Measurements from ENCODE around the gene ZMIZ1. TPM values are rescaled to one million over a fixed set of nuclear protein-coding genes. Genes with fewer than 3 reads are reported as not detected.

ZMIZ1 gene
- total RNA-seq, 1 donor from 2014 or later: 80.4 TPM

DNA sequence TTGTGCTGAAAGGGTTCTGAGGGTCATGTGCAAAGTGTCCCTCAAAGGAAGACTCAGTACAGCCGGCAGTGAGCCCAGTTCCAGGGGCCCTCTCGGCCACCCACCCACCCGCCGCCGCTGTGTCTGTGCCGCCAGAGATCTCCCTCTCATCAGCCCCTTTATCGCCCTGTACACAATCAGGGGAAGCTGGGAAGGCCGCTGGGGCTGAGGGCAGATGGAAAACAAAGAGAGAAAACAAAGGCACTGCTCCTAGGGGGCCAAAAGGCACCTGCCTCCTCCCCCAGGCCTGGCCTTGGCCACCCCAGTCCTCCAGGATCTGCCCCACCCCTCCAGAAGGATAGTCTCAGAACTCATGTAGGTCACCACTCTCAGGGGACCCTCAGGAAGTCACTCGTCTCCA is 67.0 kb downstream of the ZMIZ1 start:
- peak overlapping the region; percentile 94 for H3K27ac Mint-ChIP-seq
- no peak for DNase-seq (ENCODE audit: low spot score)
- H3K36me3 Mint-ChIP-seq (ENCODE audit: low read depth): peaks cover 7% of the 10 kb centered on the region
- no peaks in the 10 kb centered on the region for H3K27me3 Mint-ChIP-seq (ENCODE audit: low read depth)
- peaks cover 37% of the 10 kb centered on the region for H3K4me1 Mint-ChIP-seq (ENCODE audit: low read depth)
- H3K4me3 Mint-ChIP-seq (ENCODE audit: low read depth): no peak overlapping the region
- intact Hi-C loops (cut with micrococcal nuclease): loop anchor here (1.0 to 5.0 kb wide), 3 partner anchors 68 to 161 kb away; no protein-coding TSS in a partner anchor
- H3K9me3 Mint-ChIP-seq: no peaks in the 10 kb centered on the region

DNA sequence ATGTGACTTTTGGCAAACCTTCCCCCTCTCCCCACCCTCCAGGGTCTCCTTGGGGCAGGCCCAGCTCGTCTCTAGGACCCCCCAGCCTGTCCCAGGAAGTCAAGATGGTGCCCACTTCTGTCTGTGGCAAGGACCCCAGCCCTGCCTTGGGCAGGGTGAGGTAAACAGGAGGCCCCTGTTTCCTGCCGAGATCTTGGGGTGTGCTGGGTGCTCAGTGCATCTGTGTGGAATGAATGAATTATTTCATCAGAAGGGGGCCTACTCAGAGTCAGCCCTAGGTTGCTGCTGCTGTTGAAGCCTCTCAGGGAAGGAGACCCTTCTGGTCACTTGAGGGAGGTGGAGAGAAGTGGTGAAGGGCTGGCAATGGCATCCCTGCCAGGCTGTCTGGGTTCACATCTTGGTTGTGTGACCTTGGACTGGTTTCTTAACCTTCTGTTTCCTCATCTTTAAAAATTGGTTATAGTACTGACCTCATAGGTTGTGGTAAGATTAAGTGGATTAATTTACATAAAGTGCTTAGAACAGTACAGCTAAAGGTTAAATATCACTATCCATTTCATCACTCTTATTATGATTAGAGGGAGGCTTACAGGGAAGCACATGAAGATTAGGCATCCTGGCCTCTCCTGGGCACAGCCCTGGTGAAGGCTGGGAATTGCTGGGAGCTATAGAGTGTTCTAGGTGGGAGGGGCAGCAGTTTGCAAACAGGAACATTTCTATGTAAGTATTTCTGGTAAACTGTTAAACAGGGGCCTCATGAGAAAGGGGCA is 67.7 kb downstream of the ZMIZ1 start:
- intact Hi-C loops (cut with micrococcal nuclease): loop anchor here (1.0 to 5.0 kb wide), 3 partner anchors 69 to 162 kb away; no protein-coding TSS in a partner anchor
- Mint-ChIP-seq H3K9me3 (no peaks in the 10 kb centered on the region), H3K36me3 (ENCODE audit: low read depth) (peaks cover 7% of the 10 kb centered on the region)

DNA sequence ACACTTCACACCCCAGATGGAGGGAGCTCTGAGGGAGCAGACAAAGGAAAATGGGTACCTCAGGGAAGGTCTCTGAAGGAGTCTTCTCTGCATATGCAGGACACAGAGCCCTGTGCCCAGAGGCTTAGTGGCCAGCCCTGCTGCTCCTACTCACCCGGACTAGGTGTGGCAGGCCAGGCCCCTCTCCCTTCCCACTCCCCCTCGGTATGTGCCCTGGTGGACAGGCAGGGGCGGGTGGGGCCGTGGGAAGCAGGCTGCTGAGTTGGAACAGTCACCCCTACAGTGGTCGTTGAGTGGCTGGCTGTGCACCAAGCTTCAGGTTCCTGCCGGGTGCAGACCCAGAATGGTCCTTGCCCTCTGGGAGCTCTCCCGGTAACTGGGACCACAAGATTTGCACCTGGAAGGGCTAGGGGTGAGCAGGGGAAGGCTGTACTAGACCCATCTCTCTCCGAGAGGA is 68.6 kb downstream of the ZMIZ1 start:
- DNase-seq (ENCODE audit: low spot score): no peak
- H3K9me3 Mint-ChIP-seq: no peaks in the 10 kb centered on the region
- intact Hi-C loops (cut with micrococcal nuclease): loop anchor here (2.0 to 5.0 kb wide), 2 partner anchors 110 to 163 kb away; no protein-coding TSS in a partner anchor
- peaks cover 39% of the 10 kb centered on the region for H3K4me1 Mint-ChIP-seq (ENCODE audit: low read depth)
- H3K27me3 Mint-ChIP-seq (ENCODE audit: low read depth): no peaks in the 10 kb centered on the region
- H3K4me3 Mint-ChIP-seq (ENCODE audit: low read depth): peak overlapping the region; percentile 62
- H3K27ac Mint-ChIP-seq: peak overlapping the region; percentile 91
- peaks cover 7% of the 10 kb centered on the region for H3K36me3 Mint-ChIP-seq (ENCODE audit: low read depth)

More for the DNA sequence above, 67.7 kb downstream of the ZMIZ1 start:
- Mint-ChIP-seq H3K4me3 (ENCODE audit: low read depth) (peak overlapping the region; percentile 58), H3K4me1 (ENCODE audit: low read depth) (peaks cover 37% of the 10 kb centered on the region), H3K27ac (peak overlapping the region; percentile 94), H3K27me3 (ENCODE audit: low read depth) (no peaks in the 10 kb centered on the region)
- no peak for DNase-seq (ENCODE audit: low spot score)

DNA sequence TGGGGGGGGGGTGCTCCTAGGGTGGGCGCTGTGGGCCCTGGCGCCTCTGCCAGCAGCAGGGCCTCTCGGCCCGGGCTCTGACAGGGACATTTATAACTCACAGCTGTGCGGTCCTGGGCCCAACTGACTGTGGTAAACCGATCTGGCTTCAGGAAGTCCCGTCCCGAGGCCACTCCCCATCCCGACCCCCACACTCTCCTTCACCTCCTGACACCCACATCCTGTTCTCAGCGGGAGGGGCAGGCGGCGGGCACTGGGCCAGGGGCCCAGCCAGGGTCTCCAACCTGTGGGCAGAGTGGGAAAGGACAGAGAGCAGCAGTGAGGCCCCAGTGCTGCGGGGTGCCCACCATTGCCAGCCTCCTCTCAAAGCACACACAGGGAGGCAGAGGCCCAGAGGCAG is 69.1 kb downstream of the ZMIZ1 start:
- peak; percentile 50 for DNase-seq (ENCODE audit: low spot score)
- peak overlapping the region; percentile 91 for H3K27ac Mint-ChIP-seq
- H3K36me3 Mint-ChIP-seq (ENCODE audit: low read depth): peaks cover 7% of the 10 kb centered on the region
- no peaks in the 10 kb centered on the region for H3K27me3 Mint-ChIP-seq (ENCODE audit: low read depth)
- peaks cover 39% of the 10 kb centered on the region for H3K4me1 Mint-ChIP-seq (ENCODE audit: low read depth)
- intact Hi-C loops (cut with micrococcal nuclease): loop anchor here (2.0 to 5.0 kb wide), 2 partner anchors 109 to 163 kb away; no protein-coding TSS in a partner anchor
- H3K4me3 Mint-ChIP-seq (ENCODE audit: low read depth): peak overlapping the region; percentile 62
- H3K9me3 Mint-ChIP-seq: no peaks in the 10 kb centered on the region

DNA sequence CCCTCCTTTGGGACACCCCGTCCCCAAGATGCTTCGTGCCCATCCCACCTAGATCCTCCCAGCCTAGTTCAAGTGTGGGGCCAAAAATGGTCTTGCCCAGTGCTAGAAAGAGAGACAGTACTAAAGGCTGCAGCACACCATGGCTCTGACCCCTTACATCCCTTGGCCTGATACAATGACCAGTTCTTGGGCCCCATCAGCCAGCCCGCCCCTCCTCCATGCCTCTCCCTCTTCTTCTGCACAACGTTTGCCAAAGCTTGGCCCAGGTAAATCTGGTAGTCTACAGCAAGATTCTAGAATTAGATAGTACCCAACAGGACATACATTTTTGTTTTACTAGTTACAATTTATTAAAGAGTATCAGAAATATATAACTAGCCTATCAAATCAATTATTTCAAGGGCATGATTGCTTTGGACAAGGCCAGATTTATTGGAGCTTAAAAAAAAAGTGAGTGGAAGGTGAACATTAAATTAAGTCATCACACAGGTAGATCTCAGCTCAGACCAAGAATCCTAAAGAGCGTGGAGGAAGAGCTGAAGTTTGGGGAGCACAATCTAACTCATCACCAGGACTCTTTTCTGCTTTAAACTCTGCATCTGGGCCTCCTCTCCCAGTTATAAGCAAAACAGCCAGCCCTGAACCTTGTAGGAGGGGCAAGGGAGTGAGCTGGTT is 69.8 kb downstream of the ZMIZ1 start:
- Mint-ChIP-seq H3K9me3 (no peaks in the 10 kb centered on the region), H3K27ac (peak overlapping the region; percentile 91), H3K4me1 (ENCODE audit: low read depth) (peaks cover 39% of the 10 kb centered on the region), H3K27me3 (ENCODE audit: low read depth) (no peaks in the 10 kb centered on the region), H3K4me3 (ENCODE audit: low read depth) (no peak overlapping the region), H3K36me3 (ENCODE audit: low read depth) (peaks cover 7% of the 10 kb centered on the region)
- intact Hi-C loops (cut with micrococcal nuclease): loop anchor here (5.0 kb wide), 1 partner anchor 109 kb away; no protein-coding TSS in a partner anchor
- no peak for DNase-seq (ENCODE audit: low spot score)

DNA sequence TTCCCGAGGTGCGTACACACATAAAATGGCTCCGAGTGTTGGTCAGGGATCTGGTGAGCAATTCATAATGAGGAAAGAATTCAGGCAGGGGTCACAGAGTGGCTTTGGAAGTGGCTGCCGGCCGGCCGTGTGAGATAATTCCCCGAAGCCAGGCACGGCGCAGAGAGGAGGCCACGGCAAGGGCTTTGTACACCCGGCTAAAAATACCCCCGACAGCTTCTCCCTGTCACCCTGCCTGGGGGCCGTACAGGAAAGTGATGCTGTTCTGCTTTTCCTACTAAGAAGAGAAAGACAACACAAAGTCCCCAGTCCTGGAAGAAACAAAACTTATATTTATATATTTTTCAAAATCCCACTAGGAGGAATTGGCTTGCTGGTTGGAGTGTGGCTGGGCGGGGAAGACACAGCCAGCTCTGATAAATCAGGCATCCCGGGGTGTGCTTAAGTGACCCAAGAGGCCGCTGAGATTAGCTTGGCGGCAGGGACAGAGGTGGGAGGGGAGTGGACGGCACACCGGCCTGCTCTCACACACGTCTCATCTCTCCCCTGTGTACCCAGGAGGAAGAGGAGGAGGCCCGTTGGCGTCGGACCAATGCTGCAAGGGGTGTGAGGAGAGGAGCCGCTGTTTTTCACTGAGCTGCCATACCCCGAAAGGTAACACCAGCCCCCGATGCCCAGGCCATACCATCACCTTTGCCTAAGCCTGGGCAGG is 70.5 kb downstream of the ZMIZ1 start:
- intact Hi-C loops (cut with micrococcal nuclease): loop anchor here (5.0 kb wide), 1 partner anchor 108 kb away; no protein-coding TSS in a partner anchor
- DNase-seq (ENCODE audit: low spot score): no peak
- Mint-ChIP-seq H3K4me3 (ENCODE audit: low read depth) (no peak overlapping the region), H3K9me3 (no peaks in the 10 kb centered on the region), H3K27ac (peak overlapping the region; percentile 40), H3K36me3 (ENCODE audit: low read depth) (peaks cover 7% of the 10 kb centered on the region), H3K4me1 (ENCODE audit: low read depth) (peaks cover 41% of the 10 kb centered on the region), H3K27me3 (ENCODE audit: low read depth) (no peaks in the 10 kb centered on the region)

DNA sequence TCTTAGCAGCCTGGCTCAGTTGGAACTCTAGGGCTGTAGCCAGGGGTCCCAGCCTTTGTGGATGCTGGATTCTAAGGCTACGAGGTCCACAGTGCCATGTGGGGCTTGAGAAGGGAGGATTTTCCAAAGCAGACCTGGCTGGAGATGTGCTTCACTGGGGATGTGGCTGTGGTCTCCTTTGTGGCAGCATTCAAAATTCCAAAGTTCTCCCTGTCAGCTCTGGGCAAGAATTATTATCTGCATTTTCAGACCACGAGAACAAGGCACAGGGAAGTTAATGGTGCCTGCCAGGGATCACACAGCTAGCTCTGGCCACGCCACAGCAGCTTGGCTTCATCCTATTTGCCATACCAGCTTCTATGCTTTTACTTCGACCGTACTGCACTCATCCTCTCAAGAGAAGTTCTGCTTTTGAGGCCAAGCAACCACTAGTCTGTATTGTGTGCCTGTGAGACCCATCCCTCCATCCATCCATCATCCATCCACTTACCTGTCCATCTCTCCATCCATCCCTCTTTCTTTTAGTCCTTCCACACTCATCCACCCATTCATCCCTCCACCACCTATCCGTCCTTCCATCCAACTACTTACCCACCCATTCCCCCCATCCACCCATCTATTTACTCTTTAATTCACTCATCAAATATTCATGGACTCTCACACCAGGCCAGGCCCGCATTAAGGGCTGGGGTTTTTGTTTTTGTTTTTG is 71.5 kb downstream of the ZMIZ1 start:
- intact Hi-C loops (cut with micrococcal nuclease): no loop called here
- no peak for DNase-seq (ENCODE audit: low spot score)
- no peak overlapping the region for H3K4me3 Mint-ChIP-seq (ENCODE audit: low read depth)
- H3K36me3 Mint-ChIP-seq (ENCODE audit: low read depth): peaks cover 7% of the 10 kb centered on the region
- no peak overlapping the region for H3K27ac Mint-ChIP-seq
- peaks cover 48% of the 10 kb centered on the region for H3K4me1 Mint-ChIP-seq (ENCODE audit: low read depth)
- H3K9me3 Mint-ChIP-seq: no peaks in the 10 kb centered on the region
- no peaks in the 10 kb centered on the region for H3K27me3 Mint-ChIP-seq (ENCODE audit: low read depth)

DNA sequence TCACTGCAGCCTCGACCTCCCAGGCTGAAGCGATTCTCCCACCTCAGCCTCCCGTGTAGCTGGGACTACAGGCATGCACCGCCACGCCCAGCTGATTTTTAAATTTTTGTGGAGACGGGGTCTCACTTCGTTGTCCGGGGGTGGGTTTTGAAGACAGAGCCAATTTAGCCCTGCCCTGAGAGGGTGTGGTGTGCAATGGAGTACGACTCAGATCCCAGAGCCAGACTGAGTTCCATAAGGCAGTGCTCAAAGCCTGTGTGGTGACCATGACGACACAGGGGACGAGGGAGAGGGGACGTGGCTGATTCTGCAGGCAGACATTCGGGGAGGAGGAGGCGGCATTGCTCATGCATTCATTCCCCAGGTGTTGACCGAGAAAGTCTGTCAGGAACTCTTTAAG is 72.1 kb downstream of the ZMIZ1 start:
- Mint-ChIP-seq H3K4me1 (ENCODE audit: low read depth) (peaks cover 49% of the 10 kb centered on the region), H3K9me3 (no peaks in the 10 kb centered on the region), H3K36me3 (ENCODE audit: low read depth) (peaks cover 7% of the 10 kb centered on the region), H3K27ac (no peak overlapping the region), H3K4me3 (ENCODE audit: low read depth) (no peak overlapping the region), H3K27me3 (ENCODE audit: low read depth) (no peaks in the 10 kb centered on the region)
- DNase-seq (ENCODE audit: low spot score): no peak
- intact Hi-C loops (cut with micrococcal nuclease): no loop called here

DNA sequence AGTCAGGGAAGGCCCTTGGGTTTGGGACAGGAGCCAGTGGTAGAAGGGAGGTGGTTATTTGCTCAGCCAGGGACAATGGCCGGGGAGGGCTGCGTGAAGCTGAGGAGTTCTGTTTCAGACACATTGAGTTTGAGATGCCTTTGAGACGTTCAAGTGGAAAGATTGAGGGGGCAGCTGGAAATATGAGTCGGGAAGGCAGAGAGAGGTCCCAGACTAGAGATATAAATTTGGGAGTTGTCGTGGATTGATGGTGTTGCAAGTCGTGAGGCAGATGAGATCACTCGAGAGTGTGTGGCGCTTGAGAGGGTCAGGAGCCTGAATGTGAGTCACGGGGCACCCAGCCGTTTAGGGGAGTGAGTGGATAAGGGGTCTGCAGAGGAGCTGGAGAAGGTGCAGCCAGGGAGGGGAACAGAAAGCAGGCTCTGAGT is 73.3 kb downstream of the ZMIZ1 start:
- H3K9me3 Mint-ChIP-seq: no peaks in the 10 kb centered on the region
- intact Hi-C loops (cut with micrococcal nuclease): no loop called here
- H3K36me3 Mint-ChIP-seq (ENCODE audit: low read depth): peaks cover 7% of the 10 kb centered on the region
- no peaks in the 10 kb centered on the region for H3K27me3 Mint-ChIP-seq (ENCODE audit: low read depth)
- DNase-seq (ENCODE audit: low spot score): no peak
- H3K4me1 Mint-ChIP-seq (ENCODE audit: low read depth): peaks cover 44% of the 10 kb centered on the region
- H3K4me3 Mint-ChIP-seq (ENCODE audit: low read depth): no peak overlapping the region
- H3K27ac Mint-ChIP-seq: no peak overlapping the region

DNA sequence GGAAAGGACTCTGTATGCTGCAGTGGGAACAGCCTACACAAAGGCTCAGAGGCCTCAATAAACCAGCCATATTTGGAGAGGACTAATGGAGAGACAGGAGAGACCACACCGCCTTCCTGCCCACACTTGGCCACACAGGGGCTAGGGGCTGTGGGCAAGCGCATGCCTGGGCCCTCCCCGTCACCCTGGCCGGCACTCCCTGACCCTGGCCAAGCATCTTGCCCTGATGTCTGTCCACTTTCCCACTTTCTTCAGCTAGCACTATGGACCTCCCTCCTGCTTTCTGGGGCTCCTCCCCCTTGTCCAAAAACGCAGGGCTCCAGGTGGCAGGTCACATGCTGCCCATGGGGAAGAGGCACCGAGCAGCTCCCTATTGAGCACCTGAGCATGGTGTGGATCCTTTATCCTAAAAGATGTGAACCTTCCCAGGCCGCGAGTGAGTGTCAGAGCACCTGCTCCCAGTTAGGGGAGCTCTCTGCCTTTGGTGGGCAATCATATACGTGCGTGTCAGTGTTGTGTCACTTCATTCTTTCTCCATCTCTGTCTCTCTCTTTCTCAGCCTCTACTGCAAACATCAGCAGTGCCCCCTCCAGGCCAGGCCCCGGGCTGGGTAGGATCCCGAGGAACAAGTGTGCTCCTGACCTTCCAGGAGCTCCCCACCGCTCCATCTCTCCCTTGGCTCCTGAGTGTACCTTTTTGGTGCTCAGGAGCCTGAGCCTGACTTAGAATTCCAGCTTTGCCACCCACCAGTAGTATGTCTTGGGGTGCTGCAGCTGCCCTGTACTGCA is 74.0 kb downstream of the ZMIZ1 start:
- no peak overlapping the region for H3K27ac Mint-ChIP-seq
- H3K4me3 Mint-ChIP-seq (ENCODE audit: low read depth): no peak overlapping the region
- no peaks in the 10 kb centered on the region for H3K9me3 Mint-ChIP-seq
- H3K27me3 Mint-ChIP-seq (ENCODE audit: low read depth): no peaks in the 10 kb centered on the region
- intact Hi-C loops (cut with micrococcal nuclease): no loop called here
- no peak for DNase-seq (ENCODE audit: low spot score)
- peaks cover 41% of the 10 kb centered on the region for H3K4me1 Mint-ChIP-seq (ENCODE audit: low read depth)
- peaks cover 7% of the 10 kb centered on the region for H3K36me3 Mint-ChIP-seq (ENCODE audit: low read depth)

DNA sequence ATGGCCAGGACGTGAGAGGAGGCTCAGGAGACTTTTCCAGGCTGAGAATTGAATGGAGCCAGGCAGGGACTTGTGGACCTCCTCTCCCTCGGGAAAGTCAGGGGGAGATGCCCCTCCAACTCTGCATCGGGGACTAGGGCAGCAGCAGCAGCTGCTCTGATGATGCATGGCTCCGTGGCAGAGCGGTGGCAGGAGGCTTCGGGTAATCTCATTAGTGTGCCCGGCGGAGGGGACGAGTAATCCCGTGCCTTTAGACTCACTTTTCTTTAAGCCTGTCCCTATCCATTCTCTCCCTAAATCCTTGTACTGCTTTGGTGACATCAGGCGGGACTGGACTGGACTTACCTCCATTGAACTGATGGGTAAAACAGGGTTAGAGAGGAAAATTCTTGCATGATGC is 75.1 kb downstream of the ZMIZ1 start:
- no peaks in the 10 kb centered on the region for H3K27me3 Mint-ChIP-seq (ENCODE audit: low read depth)
- DNase-seq (ENCODE audit: low spot score): no peak
- no peak overlapping the region for H3K27ac Mint-ChIP-seq
- peaks cover 33% of the 10 kb centered on the region for H3K4me1 Mint-ChIP-seq (ENCODE audit: low read depth)
- no peak overlapping the region for H3K4me3 Mint-ChIP-seq (ENCODE audit: low read depth)
- H3K36me3 Mint-ChIP-seq (ENCODE audit: low read depth): peaks cover 6% of the 10 kb centered on the region
- no peaks in the 10 kb centered on the region for H3K9me3 Mint-ChIP-seq
- intact Hi-C loops (cut with micrococcal nuclease): no loop called here
